Fibroblast of mammary gland (primary cell): ENCODE measurements around the gene RHBDL1.
"Not testable (repeated sequence)": the region's sequence is repeated elsewhere in the genome, so short reads cannot be mapped to it uniquely, and the experiment has no call there.

Source experiments
- DNase-seq: peaks from one replicate; pipeline ENCODE4 v3.0.0-alpha.2; 2010; ENCODE audit warnings: low read depth
- H3K4me3 ChIP-seq: 2 replicates; pipeline ENCODE4 v1.5.1; 2011; ENCODE audit warnings: low read depth, mild to moderate bottlenecking, low read length, moderate library complexity; ENCODE audit not compliant: control insufficient read depth
- TF ChIP-seq, protein P1 (sequence below): conservative IDR thresholded peaks from 2 replicates; pipeline ENCODE4 v1.5.1; 2011; ENCODE audit warnings: low read depth, low read length, inconsistent platforms; ENCODE audit not compliant: control insufficient read depth, insufficient read depth

Gene RHBDL1

DNA sequence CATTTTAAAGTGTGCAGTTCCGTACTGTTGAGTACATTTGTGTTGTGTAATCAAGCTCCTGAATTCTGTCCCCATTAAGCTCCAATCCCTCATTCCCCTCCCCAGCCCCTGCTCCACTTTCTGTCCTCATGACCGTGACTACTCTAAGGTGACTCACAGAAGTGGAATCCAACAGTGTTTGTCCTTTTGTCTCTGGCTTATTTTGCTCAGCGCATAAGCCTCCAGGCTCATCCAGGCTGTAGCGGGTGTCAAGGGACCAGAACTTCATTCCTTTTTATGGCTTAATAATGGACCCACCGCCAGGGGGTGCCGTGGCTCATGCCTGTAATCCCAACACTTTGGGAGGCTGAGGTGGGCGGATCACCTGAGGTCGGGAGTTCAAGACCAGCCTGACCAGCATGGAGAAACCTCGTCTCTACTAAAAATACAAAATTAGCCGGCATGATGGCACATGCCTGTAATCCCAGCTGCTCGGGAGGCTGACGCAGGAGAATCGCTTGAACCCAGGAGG is 37.3 kb downstream of the RHBDL1 start:
- TF ChIP-seq, protein P1, sequence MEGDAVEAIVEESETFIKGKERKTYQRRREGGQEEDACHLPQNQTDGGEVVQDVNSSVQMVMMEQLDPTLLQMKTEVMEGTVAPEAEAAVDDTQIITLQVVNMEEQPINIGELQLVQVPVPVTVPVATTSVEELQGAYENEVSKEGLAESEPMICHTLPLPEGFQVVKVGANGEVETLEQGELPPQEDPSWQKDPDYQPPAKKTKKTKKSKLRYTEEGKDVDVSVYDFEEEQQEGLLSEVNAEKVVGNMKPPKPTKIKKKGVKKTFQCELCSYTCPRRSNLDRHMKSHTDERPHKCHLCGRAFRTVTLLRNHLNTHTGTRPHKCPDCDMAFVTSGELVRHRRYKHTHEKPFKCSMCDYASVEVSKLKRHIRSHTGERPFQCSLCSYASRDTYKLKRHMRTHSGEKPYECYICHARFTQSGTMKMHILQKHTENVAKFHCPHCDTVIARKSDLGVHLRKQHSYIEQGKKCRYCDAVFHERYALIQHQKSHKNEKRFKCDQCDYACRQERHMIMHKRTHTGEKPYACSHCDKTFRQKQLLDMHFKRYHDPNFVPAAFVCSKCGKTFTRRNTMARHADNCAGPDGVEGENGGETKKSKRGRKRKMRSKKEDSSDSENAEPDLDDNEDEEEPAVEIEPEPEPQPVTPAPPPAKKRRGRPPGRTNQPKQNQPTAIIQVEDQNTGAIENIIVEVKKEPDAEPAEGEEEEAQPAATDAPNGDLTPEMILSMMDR: peak; percentile 47
- H3K4me3 ChIP-seq: not testable (repeated sequence)
- DNase-seq: peak; percentile 98

DNA sequence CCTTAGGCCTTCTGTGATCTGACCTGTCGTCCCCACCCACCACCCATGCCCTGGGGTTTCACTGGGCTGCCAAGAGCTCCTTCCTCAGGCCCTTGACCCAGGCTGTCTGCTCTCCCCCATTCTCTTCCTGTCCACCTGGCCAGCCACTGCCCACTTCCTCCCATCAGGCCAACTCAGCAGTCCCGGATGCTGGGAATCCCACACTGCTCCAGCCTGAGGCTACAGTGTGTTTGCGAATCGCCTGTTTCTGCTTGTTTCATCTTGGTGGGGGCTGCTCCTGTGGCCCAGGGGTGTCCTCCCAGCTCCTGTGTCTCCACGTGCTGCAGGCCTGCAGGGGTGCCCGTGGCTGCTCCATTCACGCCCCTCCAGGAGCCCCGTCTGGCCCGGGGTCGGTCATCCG is 38.6 kb downstream of the RHBDL1 start:
- TF ChIP-seq, protein P1: no peak
- no peak overlapping the region for H3K4me3 ChIP-seq

DNA sequence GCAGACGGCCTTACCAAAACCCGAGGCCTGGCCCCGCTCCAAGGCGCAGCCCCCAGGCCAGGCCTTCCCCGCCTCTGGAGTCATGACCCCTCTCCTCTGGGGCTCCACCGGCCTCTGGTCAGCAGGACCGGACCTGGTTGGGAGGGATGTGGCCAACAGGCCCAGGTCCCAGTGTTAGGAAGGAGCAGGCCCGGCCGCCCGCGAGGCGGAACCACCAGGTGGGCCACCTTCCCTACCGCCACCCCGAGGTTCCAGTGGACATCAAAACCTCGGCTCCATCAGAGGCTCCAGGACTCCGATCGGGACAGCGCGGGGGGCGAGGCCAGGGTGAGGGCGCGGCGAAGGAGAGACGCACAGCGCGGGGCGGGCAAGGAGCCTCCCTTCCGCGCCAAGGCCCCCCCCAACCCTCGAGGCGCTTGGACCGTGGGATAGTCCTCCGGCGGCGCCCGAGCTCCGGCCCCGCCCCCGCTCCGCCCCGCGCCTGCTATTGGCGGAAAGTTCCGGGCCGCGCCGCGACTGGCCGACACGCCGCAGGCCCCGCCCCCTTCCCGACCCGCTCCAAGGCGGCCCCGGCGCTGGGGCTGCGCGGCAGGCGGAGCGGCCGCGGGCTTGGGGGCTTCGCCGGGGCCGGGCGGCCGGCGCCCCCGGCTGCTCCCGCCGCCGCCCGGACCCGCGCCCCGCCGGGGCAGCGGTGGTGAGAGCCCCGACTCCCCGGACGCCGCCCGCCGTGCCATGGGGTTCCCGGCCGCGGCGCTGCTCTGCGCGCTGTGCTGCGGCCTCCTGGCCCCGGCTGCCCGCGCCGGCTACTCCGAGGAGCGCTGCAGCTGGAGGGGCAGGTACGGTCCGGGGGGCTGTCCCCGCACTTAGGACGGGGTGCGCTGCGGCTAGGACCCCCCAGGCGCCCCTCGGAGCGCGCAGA is 39.3 kb downstream of the RHBDL1 start, which contains the start of gene METRN:
METRN (plus strand) TSS at position 561 of the 919 bp plus-strand sequence; CDS start at position 733, 172 bp downstream.
- peak; percentile 76 for DNase-seq
- H3K4me3 ChIP-seq: peak within 1 kb of the TSS; percentile 49

More for the DNA sequence above, 38.6 kb downstream of the RHBDL1 start:
- no peak for DNase-seq

DNA sequence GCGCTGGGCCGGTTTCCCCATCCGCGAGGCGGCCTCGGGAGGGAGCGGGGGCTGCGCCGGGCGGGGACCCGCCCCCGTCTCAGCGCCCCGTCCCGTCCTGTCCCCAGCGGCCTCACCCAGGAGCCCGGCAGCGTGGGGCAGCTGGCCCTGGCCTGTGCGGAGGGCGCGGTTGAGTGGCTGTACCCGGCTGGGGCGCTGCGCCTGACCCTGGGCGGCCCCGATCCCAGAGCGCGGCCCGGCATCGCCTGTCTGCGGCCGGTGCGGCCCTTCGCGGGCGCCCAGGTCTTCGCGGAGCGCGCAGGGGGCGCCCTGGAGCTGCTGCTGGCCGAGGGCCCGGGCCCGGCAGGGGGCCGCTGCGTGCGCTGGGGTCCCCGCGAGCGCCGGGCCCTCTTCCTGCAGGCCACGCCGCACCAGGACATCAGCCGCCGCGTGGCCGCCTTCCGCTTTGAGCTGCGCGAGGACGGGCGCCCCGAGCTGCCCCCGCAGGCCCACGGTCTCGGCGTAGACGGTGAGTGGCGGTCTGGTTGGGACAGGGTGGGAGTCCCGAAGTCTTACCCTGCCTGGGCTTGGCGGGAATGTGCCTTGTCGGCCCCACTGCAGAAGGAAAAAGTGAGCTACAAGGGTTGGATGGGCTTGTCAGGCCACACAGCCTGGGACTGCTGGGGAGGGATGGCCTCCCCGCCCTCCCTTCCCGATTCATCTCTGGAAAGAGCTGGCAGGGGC is 40.2 kb downstream of the RHBDL1 start:
- peak; percentile 20 for DNase-seq
- H3K4me3 ChIP-seq: peak overlapping the region; percentile 49
- TF ChIP-seq, protein P1: no peak

More for the DNA sequence above, 39.3 kb downstream of the RHBDL1 start, which contains the start of gene METRN:
- TF ChIP-seq, protein P1: no peak

GRCh38 chr16:716200-716568 is 40.7 kb downstream of the RHBDL1 start:
- TF ChIP-seq, protein P1: no peak
- DNase-seq: peak; percentile 48
- H3K4me3 ChIP-seq: peak overlapping the region; percentile 49

DNA sequence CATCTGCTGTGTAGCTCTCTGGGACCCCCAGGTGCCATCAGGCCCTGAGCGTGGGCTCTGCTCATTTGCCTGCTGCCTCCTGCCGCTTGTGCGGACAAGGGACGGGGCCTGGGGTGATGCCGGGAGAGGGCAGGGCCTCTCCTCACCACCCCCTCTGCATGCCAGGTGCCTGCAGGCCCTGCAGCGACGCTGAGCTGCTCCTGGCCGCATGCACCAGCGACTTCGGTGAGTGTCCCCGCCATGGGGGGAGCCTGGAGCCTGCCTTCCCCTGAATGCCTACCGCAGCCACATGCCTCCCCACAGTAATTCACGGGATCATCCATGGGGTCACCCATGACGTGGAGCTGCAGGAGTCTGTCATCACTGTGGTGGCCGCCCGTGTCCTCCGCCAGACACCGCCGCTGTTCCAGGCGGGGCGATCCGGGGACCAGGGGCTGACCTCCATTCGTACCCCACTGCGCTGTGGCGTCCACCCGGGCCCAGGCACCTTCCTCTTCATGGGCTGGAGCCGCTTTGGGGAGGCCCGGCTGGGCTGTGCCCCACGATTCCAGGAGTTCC is 41.4 kb downstream of the RHBDL1 start:
- no peak for DNase-seq
- TF ChIP-seq, protein P1: no peak
- H3K4me3 ChIP-seq: no peak overlapping the region
